HG03066 (cell line): ENCODE data around the gene PSMB5.

ENCODE experiments used
- ATAC-seq: cut with Tn5 transposase; IDR thresholded peaks from one replicate; pipeline ENCODE4 v1.9.1; 2021; ENCODE audit warnings: low read depth; ENCODE audit not compliant: unreplicated experiment

PSMB5 gene

GRCh38 chr14:23034498-23035302 lies at the start of gene PSMB5:
Gene PSMB5 (minus strand): TSS chr14:23034900. CDS start chr14:23034881, 19 bp downstream.
- peak; percentile 90 for ATAC-seq

- ATAC-seq: no peak
Observed at GRCh38 chr14:23080474-23080873, 45.8 kb upstream of the PSMB5 start.

- ATAC-seq: no peak
Observed at GRCh38 chr14:23079716-23080115, 45.0 kb upstream of the PSMB5 start.

GRCh38 chr14:23078692-23079116 lies 44.0 kb upstream of the PSMB5 start:
- no peak for ATAC-seq

GRCh38 chr14:23077962-23078361 lies 43.3 kb upstream of the PSMB5 start:
- ATAC-seq: no peak

- no peak for ATAC-seq
Observed at GRCh38 chr14:23076785-23077408, 42.2 kb upstream of the PSMB5 start.

- no peak for ATAC-seq
Observed at GRCh38 chr14:23074906-23075305, 40.2 kb upstream of the PSMB5 start.

- no peak for ATAC-seq
Observed at GRCh38 chr14:23071921-23072539, 37.3 kb upstream of the PSMB5 start.

GRCh38 chr14:23071244-23071920 lies 36.7 kb upstream of the PSMB5 start:
- ATAC-seq: peak; percentile 80

GRCh38 chr14:23070262-23071129 lies 35.8 kb upstream of the PSMB5 start:
- ATAC-seq: no peak

GRCh38 chr14:23069413-23069806 lies 34.7 kb upstream of the PSMB5 start:
- ATAC-seq: no peak

- peak; percentile 61 for ATAC-seq
Observed at GRCh38 chr14:23068789-23069412, 34.2 kb upstream of the PSMB5 start.

GRCh38 chr14:23067847-23068788 lies 33.4 kb upstream of the PSMB5 start:
- no peak for ATAC-seq

- ATAC-seq: no peak
Observed at GRCh38 chr14:23066855-23067744, 32.4 kb upstream of the PSMB5 start.

- ATAC-seq: no peak
Observed at GRCh38 chr14:23066368-23066767, 31.7 kb upstream of the PSMB5 start.

- no peak for ATAC-seq
Observed at GRCh38 chr14:23063601-23064000, 28.9 kb upstream of the PSMB5 start.

GRCh38 chr14:23062002-23062401 lies 27.3 kb upstream of the PSMB5 start:
- no peak for ATAC-seq
